ENCODE measurements around the gene AMH.

The AMH gene

GRCh38 chr19:2249880-2250765 is 1.0 kb downstream of the AMH start:
- no peak for DNase-seq (ENCODE audit: low read depth in 2 of 2)

GRCh38 chr19:2250766-2251105 is 1.6 kb downstream of the AMH start:
- DNase-seq (ENCODE audit: low read depth in 2 of 2), result no peak

- DNase-seq (ENCODE audit: low read depth in 2 of 2), result no peak
Observed at GRCh38 chr19:2251106-2252054, 2.3 kb downstream of the AMH start.

GRCh38 chr19:2252055-2252796 is 3.1 kb downstream of the AMH start:
- DNase-seq (ENCODE audit: low read depth in 2 of 2), result no peak

GRCh38 chr19:2252797-2253105 is 3.6 kb downstream of the AMH start:
- no peak for DNase-seq (ENCODE audit: low read depth in 2 of 2)

- no peak for DNase-seq (ENCODE audit: low read depth in 2 of 2)
Observed at GRCh38 chr19:2253106-2254063, 4.3 kb downstream of the AMH start.

GRCh38 chr19:2254064-2254872 is 5.1 kb downstream of the AMH start:
- DNase-seq (ENCODE audit: low read depth in 2 of 2), result no peak

- no peak for DNase-seq (ENCODE audit: low read depth in 2 of 2)
Observed at GRCh38 chr19:2255112-2255845, 6.2 kb downstream of the AMH start.

- no peak for DNase-seq (ENCODE audit: low read depth in 2 of 2)
Observed at GRCh38 chr19:2255982-2256685, 7.0 kb downstream of the AMH start, which contains the start of gene JSRP1. Gene JSRP1, minus strand, starts transcription at chr19:2256417. Its CDS starts 1,103 bp downstream, at chr19:2255314.

- DNase-seq (ENCODE audit: low read depth in 2 of 2), result no peak
Observed at GRCh38 chr19:2259336-2259735, 10.2 kb downstream of the AMH start.

- DNase-seq (ENCODE audit: low read depth in 2 of 2), result no peak
Observed at GRCh38 chr19:2260341-2260805, 11.2 kb downstream of the AMH start.

GRCh38 chr19:2261438-2262172 is 12.5 kb downstream of the AMH start:
- no peak for DNase-seq (ENCODE audit: low read depth in 2 of 2)

GRCh38 chr19:2266183-2266993 is 17.3 kb downstream of the AMH start:
- peak in 1 of 2 experiments; percentile 41 for DNase-seq (ENCODE audit: low read depth in 2 of 2)

- DNase-seq (ENCODE audit: low read depth in 2 of 2), result no peak
Observed at GRCh38 chr19:2268480-2268830, 19.3 kb downstream of the AMH start.

- no peak for DNase-seq (ENCODE audit: low read depth in 2 of 2)
Observed at GRCh38 chr19:2268861-2269243, 19.7 kb downstream of the AMH start.

GRCh38 chr19:2269244-2270156 is 20.4 kb downstream of the AMH start:
- peak; percentile 93 to 94 for DNase-seq (ENCODE audit: low read depth in 2 of 2)

Measured in fibroblast of skin of left biceps (primary cell).